Esophagus muscularis mucosa (tissue), 4 donors: ENCODE data around the gene NOS1.

Source experiments
- EP300 ChIP-seq: sonication (generic); formaldehyde crosslinking; IDR thresholded peaks from one replicate; pipeline ENCODE4 v1.6.1; 2017; ENCODE audit warnings: antibody characterized with exemption
- POLR2A ChIP-seq: fragments of 450-650 bp; IDR thresholded peaks from one replicate; pipeline ENCODE4 v1.6.1; 2017; ENCODE audit warnings: antibody characterized with exemption, moderate library complexity, mild to moderate bottlenecking, low read depth
- POLR2AphosphoS5 ChIP-seq, 2 donors: sonication (generic); formaldehyde crosslinking; IDR thresholded peaks; one replicate each; pipeline ENCODE4 v1.6.1; 2017; ENCODE audit warnings: antibody characterized with exemption in 2 of 2
- TF ChIP-seq, protein P1 (sequence below), 3 experiments: fragments of 200-600 bp in 2 of 3; fragments of 450-650 bp in 1 of 3; sonication (generic) in 2 of 3; IDR thresholded peaks; one replicate each; pipeline ENCODE4 v1.5.1; 2017 to 2019; ENCODE audit warnings: antibody characterized with exemption in 3 of 3, mild to moderate bottlenecking in 2 of 3, moderate library complexity in 1 of 3

DNA sequence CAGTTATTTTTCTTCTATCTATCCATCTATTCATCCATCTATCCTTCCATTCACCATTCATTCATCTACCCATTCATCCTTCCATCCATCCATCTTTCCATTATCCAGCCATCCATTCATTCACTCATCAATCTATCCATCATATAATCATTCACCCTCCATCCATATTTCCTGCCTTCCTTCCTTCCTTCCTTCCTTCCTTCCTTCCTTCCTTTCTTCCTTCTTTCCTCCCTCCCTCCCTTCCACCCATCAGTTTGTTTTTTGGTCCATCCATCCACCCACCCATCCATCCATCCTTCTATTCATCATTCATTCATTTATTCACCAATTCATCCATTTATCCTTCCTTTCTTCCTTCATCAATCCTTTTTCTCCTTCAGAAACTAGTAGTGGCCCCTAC lies 34.3 kb upstream of the NOS1 start:
- TF ChIP-seq POLR2A (no peak), POLR2AphosphoS5 (IDR thresholded peaks at IDR 0.05) (no peak), EP300 (no peak)
- TF ChIP-seq, protein P1, sequence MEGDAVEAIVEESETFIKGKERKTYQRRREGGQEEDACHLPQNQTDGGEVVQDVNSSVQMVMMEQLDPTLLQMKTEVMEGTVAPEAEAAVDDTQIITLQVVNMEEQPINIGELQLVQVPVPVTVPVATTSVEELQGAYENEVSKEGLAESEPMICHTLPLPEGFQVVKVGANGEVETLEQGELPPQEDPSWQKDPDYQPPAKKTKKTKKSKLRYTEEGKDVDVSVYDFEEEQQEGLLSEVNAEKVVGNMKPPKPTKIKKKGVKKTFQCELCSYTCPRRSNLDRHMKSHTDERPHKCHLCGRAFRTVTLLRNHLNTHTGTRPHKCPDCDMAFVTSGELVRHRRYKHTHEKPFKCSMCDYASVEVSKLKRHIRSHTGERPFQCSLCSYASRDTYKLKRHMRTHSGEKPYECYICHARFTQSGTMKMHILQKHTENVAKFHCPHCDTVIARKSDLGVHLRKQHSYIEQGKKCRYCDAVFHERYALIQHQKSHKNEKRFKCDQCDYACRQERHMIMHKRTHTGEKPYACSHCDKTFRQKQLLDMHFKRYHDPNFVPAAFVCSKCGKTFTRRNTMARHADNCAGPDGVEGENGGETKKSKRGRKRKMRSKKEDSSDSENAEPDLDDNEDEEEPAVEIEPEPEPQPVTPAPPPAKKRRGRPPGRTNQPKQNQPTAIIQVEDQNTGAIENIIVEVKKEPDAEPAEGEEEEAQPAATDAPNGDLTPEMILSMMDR (IDR thresholded peaks at IDR 0.05) = no peak
